Measurements from ENCODE around the gene STOX2.

DNA sequence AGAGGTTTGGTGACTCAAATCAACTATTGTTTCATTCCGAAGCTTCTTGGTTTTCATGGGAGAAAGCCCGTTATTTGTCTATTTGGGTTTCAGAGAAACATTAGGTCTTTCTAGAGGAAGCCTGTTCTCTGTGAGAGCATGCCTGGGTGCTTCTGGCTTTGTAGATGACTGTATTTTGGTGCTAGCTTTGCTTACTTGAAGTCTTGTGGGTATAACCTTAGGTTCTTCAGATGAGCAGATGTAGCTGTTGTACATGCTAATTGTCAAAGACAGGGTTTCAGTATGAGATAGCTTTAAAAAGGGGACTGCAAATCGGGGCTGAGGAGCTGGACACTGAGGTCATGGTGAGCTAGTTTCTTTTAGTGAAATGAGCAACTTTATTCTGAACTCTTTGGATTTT, 7.9 kb upstream of the STOX2 start:
- TF ChIP-seq CTCF (IDR thresholded peaks at IDR 0.05; ENCODE audit: control extremely low read depth in 1 of 3, insufficient read depth in 1 of 3, low read depth in 1 of 3, low read length in 3 of 3) (no peak), TBP (IDR thresholded peaks at IDR 0.05; ENCODE audit: low read depth, low read length) (no peak), RAD21 (IDR thresholded peaks at IDR 0.05 in 1 of 2, conservative IDR thresholded peaks at IDR 0.05 in 1 of 2; ENCODE audit: low read depth in 2 of 2, low read length in 2 of 2) (no peak), HDAC6 (IDR thresholded peaks at IDR 0.05; ENCODE audit: low read depth, low read length) (no peak), EGR1 (IDR thresholded peaks at IDR 0.05; ENCODE audit: borderline replicate concordance, low read depth, low read length) (no peak), FOSL1 (IDR thresholded peaks at IDR 0.05; ENCODE audit: insufficient read depth, low read depth, low read length) (no peak), PHF8 (conservative IDR thresholded peaks at IDR 0.05; ENCODE audit: low read depth, low read length) (no peak), HDAC2 (IDR thresholded peaks at IDR 0.05; ENCODE audit: borderline replicate concordance in 1 of 2, low read depth in 2 of 2, low read length in 2 of 2) (no peak), YY1 (IDR thresholded peaks at IDR 0.05; ENCODE audit: low read depth, low read length) (no peak), POLR2A (IDR thresholded peaks at IDR 0.05; ENCODE audit: control extremely low read depth in 1 of 2, low read depth in 2 of 2, low read length in 2 of 2) (no peak), JUND (IDR thresholded peaks at IDR 0.05; ENCODE audit: low read length) (no peak), TEAD4 (IDR thresholded peaks at IDR 0.05; ENCODE audit: low read depth, low read length) (no peak)
- TF ChIP-seq, protein P1, sequence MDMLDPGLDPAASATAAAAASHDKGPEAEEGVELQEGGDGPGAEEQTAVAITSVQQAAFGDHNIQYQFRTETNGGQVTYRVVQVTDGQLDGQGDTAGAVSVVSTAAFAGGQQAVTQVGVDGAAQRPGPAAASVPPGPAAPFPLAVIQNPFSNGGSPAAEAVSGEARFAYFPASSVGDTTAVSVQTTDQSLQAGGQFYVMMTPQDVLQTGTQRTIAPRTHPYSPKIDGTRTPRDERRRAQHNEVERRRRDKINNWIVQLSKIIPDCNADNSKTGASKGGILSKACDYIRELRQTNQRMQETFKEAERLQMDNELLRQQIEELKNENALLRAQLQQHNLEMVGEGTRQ (IDR thresholded peaks at IDR 0.05; ENCODE audit: low read length): no peak
- TF ChIP-seq, protein P2, sequence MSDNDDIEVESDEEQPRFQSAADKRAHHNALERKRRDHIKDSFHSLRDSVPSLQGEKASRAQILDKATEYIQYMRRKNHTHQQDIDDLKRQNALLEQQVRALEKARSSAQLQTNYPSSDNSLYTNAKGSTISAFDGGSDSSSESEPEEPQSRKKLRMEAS (IDR thresholded peaks at IDR 0.05): no peak
